HepG2 (cell line): ENCODE measurements around the gene MVB12A. TPM values are rescaled to one million over a fixed set of nuclear protein-coding genes. Genes with fewer than 3 reads are reported as not detected.
A peak's percentile ranks its signal among the peaks of the same experiment; 100 is the strongest.

ENCODE experiments used
- ADNP ChIP-seq: sonication (generic); formaldehyde crosslinking; IDR thresholded peaks from 2 replicates; pipeline ENCODE4 v1.4.0; 2020; ENCODE audit warnings: missing genetic modification reagents
- ARHGAP35 ChIP-seq: sonication (generic); formaldehyde crosslinking; IDR thresholded peaks from 2 replicates; pipeline ENCODE4 v1.9.0; 2022; ENCODE audit warnings: mild to moderate bottlenecking, inconsistent platforms, moderate library complexity, missing genetic modification reagents, borderline replicate concordance
- CHD2 ChIP-seq: IDR thresholded peaks from 2 replicates; pipeline ENCODE4 v1.6.1; 2011; ENCODE audit warnings: low read depth, low read length, improper control_type of control experiment
- HCFC1 ChIP-seq: fragments of 150-350 bp; IDR thresholded peaks from 2 replicates; pipeline ENCODE4 v1.6.1; 2014; ENCODE audit warnings: low read depth, low read length
- HDAC1 ChIP-seq: sonication (generic); formaldehyde crosslinking; IDR thresholded peaks from 2 replicates; pipeline ENCODE4 v1.5.1; 2020; ENCODE audit warnings: mild to moderate bottlenecking, missing genetic modification reagents
- HOXD1 ChIP-seq: sonication (generic); formaldehyde crosslinking; IDR thresholded peaks from 2 replicates; pipeline ENCODE4 v1.5.0; 2020; ENCODE audit warnings: missing genetic modification reagents
- NFRKB ChIP-seq: fragments of 450-650 bp; IDR thresholded peaks from 2 replicates; pipeline ENCODE4 v1.6.1; 2017
- PRMT3 ChIP-seq: sonication (generic); formaldehyde crosslinking; IDR thresholded peaks from 2 replicates; pipeline ENCODE4 v1.8.1; 2022; ENCODE audit warnings: low read depth, mild to moderate bottlenecking, moderate library complexity, missing genetic modification reagents, borderline replicate concordance
- RBAK ChIP-seq: sonication (generic); formaldehyde crosslinking; IDR thresholded peaks from 2 replicates; pipeline ENCODE4 v1.5.1; 2020; ENCODE audit warnings: mild to moderate bottlenecking, missing genetic modification reagents
- SIN3B ChIP-seq: fragments of 150-350 bp; IDR thresholded peaks from 2 replicates; pipeline ENCODE4 v1.6.1; 2014; ENCODE audit warnings: low read length
- TRIM24 ChIP-seq: sonication (generic); formaldehyde crosslinking; IDR thresholded peaks from 2 replicates; pipeline ENCODE4 v1.8.0; 2022; ENCODE audit warnings: mild to moderate bottlenecking, missing genetic modification reagents
- ZC3H4 ChIP-seq: sonication (generic); formaldehyde crosslinking; IDR thresholded peaks from 2 replicates; pipeline ENCODE4 v1.4.0; 2020; ENCODE audit warnings: missing genetic modification reagents, borderline replicate concordance
- ZFP37 ChIP-seq: sonication (generic); formaldehyde crosslinking; IDR thresholded peaks from 2 replicates; pipeline ENCODE4 v1.4.0; 2020; ENCODE audit warnings: missing genetic modification reagents, borderline replicate concordance
- ZMYM3 ChIP-seq: sonication (generic); formaldehyde crosslinking; IDR thresholded peaks from 2 replicates; pipeline ENCODE4 v1.5.1; 2020; ENCODE audit warnings: mild to moderate bottlenecking, missing genetic modification reagents
- ZNF234 ChIP-seq: sonication (generic); formaldehyde crosslinking; conservative IDR thresholded peaks from 2 replicates; pipeline ENCODE4 v1.5.1; 2020; ENCODE audit warnings: mild to moderate bottlenecking, missing genetic modification reagents
- ZNF264 ChIP-seq: sonication (generic); formaldehyde crosslinking; IDR thresholded peaks from 2 replicates; pipeline ENCODE4 v1.4.0; 2020; ENCODE audit warnings: missing genetic modification reagents
- ZNF296 ChIP-seq: sonication (generic); formaldehyde crosslinking; conservative IDR thresholded peaks from 2 replicates; pipeline ENCODE4 v1.5.0; 2020; ENCODE audit warnings: mild to moderate bottlenecking, missing genetic modification reagents
- ZNF768 ChIP-seq: sonication (generic); formaldehyde crosslinking; IDR thresholded peaks from 2 replicates; pipeline ENCODE4 v1.4.0; 2020; ENCODE audit warnings: missing genetic modification reagents
- ZSCAN30 ChIP-seq: sonication (generic); formaldehyde crosslinking; IDR thresholded peaks from 2 replicates; pipeline ENCODE4 v1.5.0; 2020; ENCODE audit warnings: mild to moderate bottlenecking, missing genetic modification reagents
- polyA plus RNA-seq, 8 experiments: library from polyadenylated mRNA; depleted of rRNA in 3 of 8; stranded (reverse) in 7 of 8; unstranded in 1 of 8; fragments of >200 nt; fragmentation: Illumina TruSeq in 4 of 8; extraction: Trizol in 4 of 8; gene quantifications; 2 replicates each; pipeline versions ENCODE4 v1.2.1 to v1.2.3, GENCODE V29; 2011 to 2016; ENCODE audit warnings: low read depth in 4 of 8, missing spikeins in 1 of 8, mixed read lengths in 1 of 8; ENCODE audit not compliant: insufficient read depth in 1 of 8
- total RNA-seq, 5 experiments: library from RNA; depleted of rRNA; stranded (reverse); fragments of >200 nt; fragmentation: Illumina TruSeq; extraction: Trizol; gene quantifications; 2 replicates each; pipeline ENCODE4 v1.2.3, GENCODE V29; 2016; ENCODE audit warnings: low read depth in 1 of 5
- TF ChIP-seq, protein P1 (sequence below): sonication (generic); formaldehyde crosslinking; IDR thresholded peaks from 2 replicates; pipeline ENCODE4 v1.4.0; 2020; ENCODE audit warnings: missing genetic modification reagents; ENCODE audit errors: not compliant biosample characterization
- TF ChIP-seq, protein P2 (sequence below): sonication (generic); formaldehyde crosslinking; IDR thresholded peaks from 2 replicates; pipeline ENCODE4 v1.9.0; 2021; ENCODE audit warnings: missing genetic modification reagents, borderline replicate concordance
- TF ChIP-seq, protein P3 (sequence below): sonication (generic); formaldehyde crosslinking; IDR thresholded peaks from 2 replicates; pipeline ENCODE4 v1.8.1; 2023; ENCODE audit warnings: mild to moderate bottlenecking, moderate library complexity, missing genetic modification reagents
- TF ChIP-seq, protein P4 (sequence below): sonication (generic); formaldehyde crosslinking; IDR thresholded peaks from 2 replicates; pipeline ENCODE4 v1.9.0; 2021; ENCODE audit warnings: missing genetic modification reagents, borderline replicate concordance

MVB12A gene
- total and polyA plus RNA-seq, 2 of the 13 experiments (the other 11 are each of a cell fraction or from before 2014, with no cell fraction given) = 35.7 to 36.1 TPM

DNA sequence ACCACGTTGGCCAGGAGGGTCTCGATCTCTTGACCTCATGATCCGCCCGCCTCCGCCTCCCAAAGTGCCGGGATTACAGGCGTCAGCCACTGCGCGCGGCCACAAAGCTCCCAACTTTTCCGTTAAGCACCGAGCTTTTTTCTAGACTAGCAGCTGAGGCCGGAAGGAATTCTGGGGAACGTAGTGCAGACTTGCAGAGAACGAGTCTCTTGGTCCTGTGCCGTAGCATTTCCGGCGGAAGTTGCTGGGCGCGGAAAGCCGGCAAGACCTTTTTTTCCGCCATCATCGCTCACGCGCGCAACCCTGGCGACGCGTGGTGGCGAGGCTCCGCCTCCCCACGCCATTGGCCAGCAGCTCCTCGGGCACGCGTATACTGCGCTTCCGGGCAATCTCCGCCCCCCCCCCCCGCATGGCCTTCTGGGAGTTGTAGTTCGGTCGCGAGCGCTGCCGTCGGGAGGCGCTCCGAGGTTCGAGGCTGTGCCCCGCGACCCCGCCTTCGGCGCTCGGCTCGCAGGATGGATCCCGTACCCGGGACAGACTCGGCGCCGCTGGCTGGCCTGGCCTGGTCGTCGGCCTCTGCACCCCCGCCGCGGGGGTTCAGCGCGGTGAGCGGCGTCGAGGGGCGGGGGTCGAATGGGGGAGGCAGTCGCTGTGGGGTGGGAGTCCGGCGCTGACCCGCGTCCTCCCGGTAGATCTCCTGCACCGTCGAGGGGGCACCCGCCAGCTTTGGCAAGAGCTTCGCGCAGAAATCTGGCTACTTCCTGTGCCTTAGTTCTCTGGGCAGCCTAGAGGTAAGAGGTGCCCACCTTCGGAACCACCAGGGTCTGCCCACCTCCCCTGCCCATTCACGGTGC, at the start of gene MVB12A (continued):
- no peak for TF ChIP-seq ZNF296
- TF ChIP-seq ZC3H4 (CRISPR knock-in tag) = no peak
- TF ChIP-seq, protein P1, sequence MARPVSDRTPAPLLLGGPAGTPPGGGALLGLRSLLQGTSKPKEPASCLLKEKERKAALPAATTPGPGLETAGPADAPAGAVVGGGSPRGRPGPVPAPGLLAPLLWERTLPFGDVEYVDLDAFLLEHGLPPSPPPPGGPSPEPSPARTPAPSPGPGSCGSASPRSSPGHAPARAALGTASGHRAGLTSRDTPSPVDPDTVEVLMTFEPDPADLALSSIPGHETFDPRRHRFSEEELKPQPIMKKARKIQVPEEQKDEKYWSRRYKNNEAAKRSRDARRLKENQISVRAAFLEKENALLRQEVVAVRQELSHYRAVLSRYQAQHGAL (CRISPR knock-in tag) = peak; percentile 41
- TF ChIP-seq TRIM24 (CRISPR knock-in tag) = no peak
- TF ChIP-seq, protein P2, sequence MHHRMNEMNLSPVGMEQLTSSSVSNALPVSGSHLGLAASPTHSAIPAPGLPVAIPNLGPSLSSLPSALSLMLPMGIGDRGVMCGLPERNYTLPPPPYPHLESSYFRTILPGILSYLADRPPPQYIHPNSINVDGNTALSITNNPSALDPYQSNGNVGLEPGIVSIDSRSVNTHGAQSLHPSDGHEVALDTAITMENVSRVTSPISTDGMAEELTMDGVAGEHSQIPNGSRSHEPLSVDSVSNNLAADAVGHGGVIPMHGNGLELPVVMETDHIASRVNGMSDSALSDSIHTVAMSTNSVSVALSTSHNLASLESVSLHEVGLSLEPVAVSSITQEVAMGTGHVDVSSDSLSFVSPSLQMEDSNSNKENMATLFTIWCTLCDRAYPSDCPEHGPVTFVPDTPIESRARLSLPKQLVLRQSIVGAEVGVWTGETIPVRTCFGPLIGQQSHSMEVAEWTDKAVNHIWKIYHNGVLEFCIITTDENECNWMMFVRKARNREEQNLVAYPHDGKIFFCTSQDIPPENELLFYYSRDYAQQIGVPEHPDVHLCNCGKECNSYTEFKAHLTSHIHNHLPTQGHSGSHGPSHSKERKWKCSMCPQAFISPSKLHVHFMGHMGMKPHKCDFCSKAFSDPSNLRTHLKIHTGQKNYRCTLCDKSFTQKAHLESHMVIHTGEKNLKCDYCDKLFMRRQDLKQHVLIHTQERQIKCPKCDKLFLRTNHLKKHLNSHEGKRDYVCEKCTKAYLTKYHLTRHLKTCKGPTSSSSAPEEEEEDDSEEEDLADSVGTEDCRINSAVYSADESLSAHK (CRISPR knock-in tag) = no peak
- peak; percentile 86 for TF ChIP-seq HDAC1 (CRISPR knock-in tag)
- TF ChIP-seq NFRKB = no peak
- TF ChIP-seq, protein P3, sequence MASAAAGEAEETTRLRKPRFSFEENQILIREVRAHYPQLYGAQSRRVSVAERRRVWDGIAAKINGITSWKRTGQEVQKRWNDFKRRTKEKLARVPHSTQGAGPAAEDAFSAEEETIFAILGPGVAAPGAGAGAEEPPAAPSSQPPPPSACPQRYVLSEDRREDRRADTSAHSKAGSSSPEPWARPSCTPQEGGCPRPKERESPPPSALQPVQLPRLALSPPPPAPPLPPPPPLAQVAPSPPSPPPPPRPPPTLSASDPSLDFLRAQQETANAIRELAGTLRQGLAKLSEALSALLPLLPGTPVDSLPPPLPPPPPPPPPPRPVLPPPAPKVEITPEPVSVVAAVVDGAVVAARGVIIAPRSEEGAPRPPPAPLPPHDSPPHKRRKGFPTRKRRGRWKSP = no peak
- no peak for TF ChIP-seq SIN3B
- no peak for TF ChIP-seq PRMT3 (CRISPR knock-in tag)
- TF ChIP-seq ZMYM3 (CRISPR knock-in tag) = peak; percentile 69
- TF ChIP-seq ZNF768 (CRISPR knock-in tag) = peak; percentile 13; the same call in 1 of the 2 replicates
- peak; percentile 83 for TF ChIP-seq HOXD1
- TF ChIP-seq ZSCAN30 (CRISPR knock-in tag) = no peak
- TF ChIP-seq ZNF264 (CRISPR knock-in tag) = peak; percentile 80
- TF ChIP-seq ZNF234 (CRISPR knock-in tag) = no peak
- TF ChIP-seq ZFP37 (CRISPR knock-in tag) = 0 out of 2 replicates have a peak, but pooled peaks have one; percentile 55
- peak; percentile 30; the same call in 1 of the 2 replicates for TF ChIP-seq ARHGAP35 (CRISPR knock-in tag)
- TF ChIP-seq ADNP (CRISPR knock-in tag) = peak; percentile 73; the same call in 1 of the 2 replicates
- peak; percentile 88 for TF ChIP-seq HCFC1
- no peak for TF ChIP-seq CHD2
- TF ChIP-seq, protein P4, sequence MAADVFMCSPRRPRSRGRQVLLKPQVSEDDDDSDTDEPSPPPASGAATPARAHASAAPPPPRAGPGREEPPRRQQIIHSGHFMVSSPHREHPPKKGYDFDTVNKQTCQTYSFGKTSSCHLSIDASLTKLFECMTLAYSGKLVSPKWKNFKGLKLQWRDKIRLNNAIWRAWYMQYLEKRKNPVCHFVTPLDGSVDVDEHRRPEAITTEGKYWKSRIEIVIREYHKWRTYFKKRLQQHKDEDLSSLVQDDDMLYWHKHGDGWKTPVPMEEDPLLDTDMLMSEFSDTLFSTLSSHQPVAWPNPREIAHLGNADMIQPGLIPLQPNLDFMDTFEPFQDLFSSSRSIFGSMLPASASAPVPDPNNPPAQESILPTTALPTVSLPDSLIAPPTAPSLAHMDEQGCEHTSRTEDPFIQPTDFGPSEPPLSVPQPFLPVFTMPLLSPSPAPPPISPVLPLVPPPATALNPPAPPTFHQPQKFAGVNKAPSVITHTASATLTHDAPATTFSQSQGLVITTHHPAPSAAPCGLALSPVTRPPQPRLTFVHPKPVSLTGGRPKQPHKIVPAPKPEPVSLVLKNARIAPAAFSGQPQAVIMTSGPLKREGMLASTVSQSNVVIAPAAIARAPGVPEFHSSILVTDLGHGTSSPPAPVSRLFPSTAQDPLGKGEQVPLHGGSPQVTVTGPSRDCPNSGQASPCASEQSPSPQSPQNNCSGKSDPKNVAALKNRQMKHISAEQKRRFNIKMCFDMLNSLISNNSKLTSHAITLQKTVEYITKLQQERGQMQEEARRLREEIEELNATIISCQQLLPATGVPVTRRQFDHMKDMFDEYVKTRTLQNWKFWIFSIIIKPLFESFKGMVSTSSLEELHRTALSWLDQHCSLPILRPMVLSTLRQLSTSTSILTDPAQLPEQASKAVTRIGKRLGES = no peak
- no peak for TF ChIP-seq RBAK
